NOMO-1 treated with dmso at 0.1 percent for 144 hours (cell line): ENCODE results near the gene VWC2.

Experiments used
- DNase-seq: peaks from one replicate; lab custom pipeline; 2025; ENCODE audit not compliant: unreplicated experiment; lab: John Stamatoyannopoulos, UW

VWC2 gene

DNA sequence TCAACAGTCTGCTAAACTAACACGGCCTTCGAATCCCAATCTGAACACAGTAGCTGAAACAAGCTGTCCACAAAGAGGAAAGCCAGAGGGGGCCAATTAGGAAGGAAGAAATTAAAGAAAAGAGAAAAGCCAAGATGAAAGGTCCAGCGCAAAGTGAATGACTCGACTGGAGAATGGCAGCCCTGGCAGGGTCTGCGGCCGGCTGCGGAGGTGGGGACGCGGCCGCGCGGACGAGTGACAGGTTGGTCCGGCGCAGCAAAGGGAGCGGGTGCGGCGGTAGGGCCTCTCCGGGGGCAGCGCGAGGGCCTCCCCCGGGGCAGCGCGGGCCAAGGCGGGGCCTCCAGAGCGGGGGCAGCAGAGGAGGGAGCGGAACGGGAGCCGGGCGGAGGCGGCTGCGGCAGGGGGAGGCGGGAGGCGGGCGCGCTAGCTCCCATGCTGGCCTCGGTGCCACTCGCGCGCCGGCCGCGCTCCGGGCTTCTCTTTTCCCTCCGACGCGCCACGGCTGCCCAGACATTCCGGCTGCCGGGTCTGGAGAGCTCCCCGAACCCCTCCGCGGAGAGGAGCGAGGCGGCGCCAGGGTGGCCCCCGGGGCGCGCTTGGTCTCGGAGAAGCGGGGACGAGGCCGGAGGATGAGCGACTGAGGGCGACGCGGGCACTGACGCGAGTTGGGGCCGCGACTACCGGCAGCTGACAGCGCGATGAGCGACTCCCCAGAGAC, at the start of gene VWC2:
Gene VWC2 (plus strand): TSS at position 421 of the 718 bp plus-strand sequence. CDS start 1,798 bp downstream, outside the sequence.
- no peak for DNase-seq

DNA sequence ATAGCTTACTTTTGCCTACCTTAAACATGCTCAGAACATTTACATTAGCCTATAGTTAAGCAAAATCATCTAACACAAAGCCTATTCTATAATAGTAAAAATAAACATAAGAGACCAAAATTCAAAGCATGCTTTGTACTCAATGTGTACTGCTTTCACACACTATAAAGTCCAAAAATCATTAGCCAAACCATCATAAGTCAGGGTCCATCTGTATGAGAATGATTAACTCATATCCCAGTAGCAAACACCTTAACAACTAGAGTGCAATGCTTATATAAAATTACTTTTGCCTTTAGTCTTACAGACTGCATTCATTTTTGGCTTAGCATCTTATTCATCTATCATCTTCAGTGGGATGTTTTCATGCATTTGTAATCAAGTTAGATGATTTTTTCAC, 49.4 kb upstream of the VWC2 start:
- DNase-seq: no peak

DNA sequence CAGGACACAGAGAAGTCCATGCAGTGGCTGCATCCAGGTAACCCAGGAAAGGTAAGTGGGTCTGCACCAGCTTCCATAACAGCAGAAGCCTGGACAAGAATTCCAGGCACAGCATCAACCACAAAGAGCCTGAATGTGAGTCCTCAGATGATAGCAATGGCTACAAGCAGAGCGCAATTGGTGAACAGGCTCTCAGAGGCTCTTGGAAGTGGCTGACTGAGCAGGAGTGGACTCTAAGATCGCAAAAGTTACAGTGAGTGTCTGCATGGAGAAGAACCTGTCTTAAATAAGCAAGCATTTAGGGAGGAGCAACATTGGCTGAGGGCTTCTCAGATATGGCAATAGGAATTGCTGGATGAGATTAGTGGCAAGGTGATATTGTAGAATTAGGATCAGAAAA, 41.6 kb upstream of the VWC2 start:
- no peak for DNase-seq

DNA sequence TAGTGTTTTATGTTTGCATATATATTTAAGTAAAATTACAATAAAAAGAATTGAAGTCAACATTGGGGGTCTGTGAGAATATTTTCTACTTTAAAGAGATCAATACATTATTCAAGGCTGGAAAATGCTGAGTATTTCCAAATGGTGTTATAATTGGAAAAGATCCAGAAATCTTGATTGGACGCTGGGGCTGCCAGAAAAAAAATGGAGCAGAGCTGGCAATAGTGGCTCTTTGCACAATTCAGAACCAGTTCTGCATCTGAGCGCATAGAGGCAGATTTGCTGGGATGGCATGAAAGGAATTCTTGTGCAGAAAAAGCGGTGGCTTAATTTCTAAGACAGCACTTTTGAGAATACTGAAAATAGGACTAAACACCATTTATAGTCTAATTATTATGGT, 10.8 kb upstream of the VWC2 start:
- DNase-seq: no peak

GRCh38 chr7:49763791-49764190, 9.6 kb upstream of the VWC2 start:
- no peak for DNase-seq

GRCh38 chr7:49766966-49767365, 6.5 kb upstream of the VWC2 start:
- DNase-seq: no peak

- DNase-seq: no peak
These were observed 5.7 kb upstream of the VWC2 start for GRCh38 chr7:49767719-49768118.

DNA sequence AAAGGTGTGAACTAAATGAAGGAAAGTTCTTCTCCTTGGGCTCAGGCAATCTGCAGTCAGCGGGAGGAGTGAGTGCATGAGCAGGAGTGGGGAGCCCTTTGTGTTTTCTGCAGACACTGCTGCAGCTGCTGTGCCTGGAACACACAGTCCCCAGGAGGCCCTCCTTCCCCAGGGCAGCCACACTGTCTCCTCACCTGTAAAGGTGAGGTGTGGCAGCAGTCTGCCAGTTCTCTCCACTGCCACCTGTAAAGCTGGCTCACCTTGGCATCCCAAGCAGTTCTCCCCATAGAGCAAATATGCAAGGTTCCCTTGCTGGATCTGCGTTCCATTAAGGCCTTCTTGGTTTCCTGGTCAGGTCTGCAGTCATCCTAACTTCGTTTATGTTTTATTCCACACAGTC, 5.2 kb upstream of the VWC2 start:
- no peak for DNase-seq

DNA sequence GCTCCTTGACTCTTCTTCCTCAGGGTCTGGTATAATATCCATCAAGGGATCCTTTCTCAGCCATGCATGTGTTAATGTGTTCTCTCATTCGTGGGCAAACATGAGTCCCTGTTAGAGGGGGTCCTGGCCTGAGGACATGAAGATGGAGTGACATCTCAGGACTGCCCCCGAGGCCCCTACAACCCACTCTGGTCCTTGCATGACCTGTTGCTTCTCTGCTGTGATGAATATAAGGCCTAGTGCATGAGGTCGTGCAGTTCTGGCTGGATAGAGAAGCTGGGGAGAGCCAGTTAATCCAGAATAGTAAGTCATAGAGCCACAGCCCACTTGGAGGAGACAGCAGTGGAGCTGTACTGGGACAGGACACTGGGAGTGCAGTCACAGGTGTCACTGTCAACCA, 4.6 kb upstream of the VWC2 start:
- no peak for DNase-seq

GRCh38 chr7:49769285-49769857, 4.1 kb upstream of the VWC2 start:
- DNase-seq: no peak

DNA sequence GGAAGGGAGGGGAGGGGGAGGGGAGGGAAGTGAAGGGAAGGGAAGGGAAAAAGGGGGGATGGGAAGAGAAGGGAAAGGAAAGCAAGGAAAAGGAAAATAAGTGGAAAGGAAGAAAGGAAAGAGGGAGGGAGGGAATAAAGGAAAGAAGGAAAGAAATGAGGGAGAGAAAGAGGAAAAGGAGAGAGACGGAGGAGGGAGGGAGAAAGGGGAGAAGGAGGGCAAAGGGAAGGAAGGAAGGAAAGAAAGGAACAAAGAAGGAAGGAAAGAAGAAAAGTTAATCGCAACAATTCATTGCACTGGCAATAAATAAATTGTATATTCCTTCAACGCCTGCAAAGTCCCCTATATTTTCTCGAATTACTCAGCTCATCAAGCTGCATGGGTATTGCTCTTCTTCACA, 2.6 kb upstream of the VWC2 start:
- DNase-seq: no peak

DNA sequence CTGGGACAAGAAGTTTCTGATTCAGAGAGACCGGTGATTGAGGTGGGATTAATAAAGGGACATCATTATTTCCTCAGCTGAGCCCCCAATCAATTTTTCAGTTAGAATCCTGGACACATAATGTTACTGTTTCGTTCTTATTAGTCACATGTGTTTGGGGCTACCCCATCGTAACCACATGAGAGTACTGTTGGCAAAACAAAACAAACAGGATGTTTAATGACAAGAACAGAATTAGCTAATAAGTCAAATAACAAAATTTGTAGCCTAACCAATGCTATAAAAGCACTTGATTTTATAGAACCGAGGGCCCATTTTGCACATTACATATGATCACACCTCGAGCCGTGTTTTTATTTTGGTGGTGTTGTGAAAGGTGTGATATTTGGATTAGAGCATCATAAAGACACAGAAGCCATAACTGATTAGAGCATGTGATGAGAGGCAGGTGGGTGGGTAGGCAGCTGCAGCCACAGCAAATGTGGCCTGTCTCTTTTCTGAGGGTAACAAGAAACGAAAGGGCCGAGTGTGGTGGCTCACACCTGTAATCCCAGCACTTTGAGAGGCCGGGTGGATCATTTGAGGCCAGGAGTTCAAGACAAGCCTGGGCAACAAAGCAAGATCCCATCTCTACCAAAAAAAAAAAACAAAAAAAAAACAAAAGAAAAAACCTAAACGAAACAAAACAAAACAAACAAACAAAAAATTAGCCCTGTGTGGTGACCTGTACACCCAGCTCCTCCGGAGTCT, 1.8 kb upstream of the VWC2 start:
- DNase-seq: no peak

- DNase-seq: no peak
These were observed 571 bp upstream of the VWC2 start for GRCh38 chr7:49772916-49773217.

DNA sequence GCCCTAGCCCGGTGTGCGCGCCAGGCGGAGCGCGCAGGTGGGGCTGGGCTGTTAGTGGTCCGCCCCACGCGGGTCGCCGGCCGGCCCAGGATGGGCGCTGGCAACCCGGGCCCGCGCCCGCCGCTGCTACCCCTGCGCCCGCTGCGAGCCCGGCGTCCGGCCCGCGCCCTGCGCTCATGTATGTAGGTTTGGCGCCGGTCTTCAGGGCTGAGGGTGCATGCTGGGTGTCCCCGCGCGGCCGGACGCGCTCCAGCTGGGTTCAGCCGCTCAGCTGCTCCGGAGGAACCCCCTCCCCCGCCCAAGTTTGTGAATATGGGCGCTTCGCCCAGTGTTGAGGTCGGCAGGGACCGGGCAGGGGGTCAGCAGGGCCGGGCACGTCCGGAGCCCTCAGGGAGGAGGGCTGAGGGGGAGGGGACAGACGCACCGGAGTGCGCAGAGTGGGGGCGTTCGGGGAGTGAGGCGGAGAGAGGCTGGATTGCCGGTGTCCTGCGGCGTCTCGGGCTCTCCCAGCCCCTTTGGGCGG, 559 bp downstream of the VWC2 start:
- no peak for DNase-seq

- no peak for DNase-seq
These were observed 1.1 kb downstream of the VWC2 start for GRCh38 chr7:49774459-49775064.

GRCh38 chr7:49775065-49775948, 1.9 kb downstream of the VWC2 start:
- DNase-seq: no peak

DNA sequence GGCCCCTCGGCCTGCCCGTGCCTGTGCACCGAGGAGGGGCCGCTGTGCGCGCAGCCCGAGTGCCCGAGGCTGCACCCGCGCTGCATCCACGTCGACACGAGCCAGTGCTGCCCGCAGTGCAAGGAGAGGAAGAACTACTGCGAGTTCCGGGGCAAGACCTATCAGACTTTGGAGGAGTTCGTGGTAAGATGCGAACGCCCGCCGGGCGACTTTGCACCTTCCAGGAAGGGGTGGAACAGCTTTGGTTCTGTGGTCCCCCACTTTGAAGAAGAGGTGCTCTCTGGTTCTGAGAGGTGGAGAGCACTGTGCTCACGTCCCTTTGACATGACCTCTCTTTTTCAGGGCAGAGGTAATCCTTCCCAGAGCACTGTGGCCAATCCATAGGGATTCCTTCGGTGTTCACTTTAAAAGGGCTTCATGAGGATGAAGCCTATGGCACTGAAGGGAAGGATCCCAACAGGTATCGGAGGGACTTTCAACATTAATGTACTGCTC, 2.6 kb downstream of the VWC2 start:
- no peak for DNase-seq

DNA sequence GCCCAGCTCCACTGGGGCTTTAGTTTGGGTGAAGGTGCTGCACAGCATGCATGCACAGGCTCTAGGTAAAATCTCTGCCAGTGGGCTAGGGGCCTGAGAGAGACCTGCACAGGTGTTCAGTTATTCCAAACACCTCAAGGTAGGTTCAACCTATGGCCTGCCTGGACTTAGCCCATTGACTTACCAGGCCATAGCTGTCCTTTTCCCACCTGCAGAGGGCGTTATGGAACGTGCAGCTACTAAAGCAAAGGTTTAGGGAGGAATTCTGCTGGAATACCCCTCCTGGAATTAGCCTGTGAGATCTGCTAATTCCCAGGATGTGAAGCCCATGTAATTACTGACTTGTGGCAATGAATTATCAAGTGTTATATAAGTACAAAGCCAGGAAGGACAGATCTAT, 3.6 kb downstream of the VWC2 start:
- no peak for DNase-seq

DNA sequence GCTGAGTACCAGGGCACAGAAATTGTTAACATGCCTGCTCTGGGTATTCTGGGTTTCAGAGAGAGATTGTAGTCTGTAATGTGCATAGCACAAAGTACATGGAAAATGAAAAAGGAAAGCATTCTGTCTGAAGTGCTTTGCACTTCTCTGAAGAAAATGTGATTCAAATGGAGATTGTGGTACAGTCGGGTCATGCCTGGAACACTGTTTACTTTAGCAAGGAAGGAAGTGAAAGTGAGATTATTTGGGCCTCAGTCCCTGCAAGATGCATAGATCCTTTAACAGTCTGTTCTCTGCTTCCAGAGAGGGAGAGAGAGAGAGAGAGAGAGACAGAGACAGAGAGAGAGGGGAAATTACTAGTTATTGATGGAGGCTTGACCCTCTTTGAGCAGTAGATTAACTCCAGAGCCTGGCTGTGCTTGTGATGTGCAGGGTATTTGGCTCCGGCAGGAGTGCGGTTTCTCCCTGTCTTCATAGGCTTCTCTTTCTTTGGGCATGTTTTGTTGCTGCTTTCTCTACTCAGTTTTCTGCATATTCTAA, 5.4 kb downstream of the VWC2 start:
- DNase-seq: no peak

GRCh38 chr7:49780953-49781352, 7.5 kb downstream of the VWC2 start:
- DNase-seq: no peak
